ENCODE results near the gene MAP2K3. TPM values are rescaled to one million over a fixed set of nuclear protein-coding genes. Genes with fewer than 3 reads are reported as not detected.
"Not testable (repeated sequence)": the region's sequence is repeated elsewhere in the genome, so short reads cannot be mapped to it uniquely, and the experiment has no call there.

MAP2K3 gene
- total and polyA plus RNA-seq, 2 donors (not counting 1 experiment from before 2014, with no cell fraction given): 23.8 to 80.9 TPM

- H3K79me2 ChIP-seq (ENCODE audit: control insufficient read depth, insufficient read depth, low read length); H3K4me1 ChIP-seq (ENCODE audit: control insufficient read depth, extremely low read depth, insufficient read depth, low read length); H3K27ac ChIP-seq (ENCODE audit: insufficient read depth, low read length): not testable (repeated sequence)
These were observed 37.3 kb downstream of the MAP2K3 start for GRCh38 chr17:21321744-21322191.

GRCh38 chr17:21323257-21324111 lies 39.0 kb downstream of the MAP2K3 start:
- not testable (repeated sequence) for DNase-seq (ENCODE audit: low read depth in 2 of 2)

More at GRCh38 chr17:21321744-21322191, 37.3 kb downstream of the MAP2K3 start:
- not testable (repeated sequence) for H3K27me3 ChIP-seq (ENCODE audit: control insufficient read depth, insufficient read depth, low read length); H2AFZ ChIP-seq (ENCODE audit: low read length); H4K20me1 ChIP-seq (ENCODE audit: control insufficient read depth, extremely low read depth, insufficient read depth, low read length); H3K4me3 ChIP-seq (replicated peaks in 1 of 4; ENCODE audit: control extremely low read depth in 1 of 4, insufficient read depth in 1 of 4, low read depth in 3 of 4, low read length in 4 of 4); DNase-seq (ENCODE audit: low read depth in 2 of 2); H3K9me3 ChIP-seq (ENCODE audit: control insufficient read depth, insufficient read depth, low read depth, low read length); H3K4me2 ChIP-seq (ENCODE audit: extremely low read depth, insufficient read depth, low read length); H3K9ac ChIP-seq (ENCODE audit: insufficient read depth, low read length); H3K36me3 ChIP-seq (ENCODE audit: control insufficient read depth, insufficient read depth, low read length)

GRCh38 chr17:21324741-21325140 lies 40.2 kb downstream of the MAP2K3 start:
- not testable (repeated sequence) for H3K9ac ChIP-seq (ENCODE audit: insufficient read depth, low read length); H3K4me1 ChIP-seq (ENCODE audit: control insufficient read depth, extremely low read depth, insufficient read depth, low read length); H3K79me2 ChIP-seq (ENCODE audit: control insufficient read depth, insufficient read depth, low read length); H3K27ac ChIP-seq (ENCODE audit: insufficient read depth, low read length); H3K4me3 ChIP-seq (replicated peaks in 1 of 4; ENCODE audit: control extremely low read depth in 1 of 4, insufficient read depth in 1 of 4, low read depth in 3 of 4, low read length in 4 of 4); H2AFZ ChIP-seq (ENCODE audit: low read length); H3K27me3 ChIP-seq (ENCODE audit: control insufficient read depth, insufficient read depth, low read length); H4K20me1 ChIP-seq (ENCODE audit: control insufficient read depth, extremely low read depth, insufficient read depth, low read length); H3K36me3 ChIP-seq (ENCODE audit: control insufficient read depth, insufficient read depth, low read length); H3K9me3 ChIP-seq (ENCODE audit: control insufficient read depth, insufficient read depth, low read depth, low read length); DNase-seq (ENCODE audit: low read depth in 2 of 2); H3K4me2 ChIP-seq (ENCODE audit: extremely low read depth, insufficient read depth, low read length)

More at GRCh38 chr17:21323257-21324111, 39.0 kb downstream of the MAP2K3 start:
- H3K79me2 ChIP-seq (ENCODE audit: control insufficient read depth, insufficient read depth, low read length); H3K27me3 ChIP-seq (ENCODE audit: control insufficient read depth, insufficient read depth, low read length); H3K9ac ChIP-seq (ENCODE audit: insufficient read depth, low read length); H3K27ac ChIP-seq (ENCODE audit: insufficient read depth, low read length); H3K36me3 ChIP-seq (ENCODE audit: control insufficient read depth, insufficient read depth, low read length); H3K4me1 ChIP-seq (ENCODE audit: control insufficient read depth, extremely low read depth, insufficient read depth, low read length); H4K20me1 ChIP-seq (ENCODE audit: control insufficient read depth, extremely low read depth, insufficient read depth, low read length); H3K9me3 ChIP-seq (ENCODE audit: control insufficient read depth, insufficient read depth, low read depth, low read length): not testable (repeated sequence)
- peak overlapping the region; percentile 59 for H3K4me2 ChIP-seq (ENCODE audit: extremely low read depth, insufficient read depth, low read length)
- H3K4me3 ChIP-seq (replicated peaks in 1 of 4; ENCODE audit: control extremely low read depth in 1 of 4, insufficient read depth in 1 of 4, low read depth in 3 of 4, low read length in 4 of 4): peak overlapping the region; percentile 27 to 73 (median 46)
- H2AFZ ChIP-seq (ENCODE audit: low read length): peak overlapping the region; percentile 46

- not testable (repeated sequence) for H4K20me1 ChIP-seq (ENCODE audit: control insufficient read depth, extremely low read depth, insufficient read depth, low read length); H2AFZ ChIP-seq (ENCODE audit: low read length); H3K9ac ChIP-seq (ENCODE audit: insufficient read depth, low read length); H3K4me1 ChIP-seq (ENCODE audit: control insufficient read depth, extremely low read depth, insufficient read depth, low read length); H3K4me3 ChIP-seq (replicated peaks in 1 of 4; ENCODE audit: control extremely low read depth in 1 of 4, insufficient read depth in 1 of 4, low read depth in 3 of 4, low read length in 4 of 4); DNase-seq (ENCODE audit: low read depth in 2 of 2); H3K4me2 ChIP-seq (ENCODE audit: extremely low read depth, insufficient read depth, low read length); H3K36me3 ChIP-seq (ENCODE audit: control insufficient read depth, insufficient read depth, low read length); H3K9me3 ChIP-seq (ENCODE audit: control insufficient read depth, insufficient read depth, low read depth, low read length); H3K79me2 ChIP-seq (ENCODE audit: control insufficient read depth, insufficient read depth, low read length); H3K27ac ChIP-seq (ENCODE audit: insufficient read depth, low read length); H3K27me3 ChIP-seq (ENCODE audit: control insufficient read depth, insufficient read depth, low read length)
These were observed 43.4 kb downstream of the MAP2K3 start for GRCh38 chr17:21327921-21328320.

GRCh38 chr17:21328778-21329177 lies 44.3 kb downstream of the MAP2K3 start:
- DNase-seq (ENCODE audit: low read depth in 2 of 2): not testable (repeated sequence)

More at GRCh38 chr17:21328778-21329177, 44.3 kb downstream of the MAP2K3 start:
- not testable (repeated sequence) for H3K4me2 ChIP-seq (ENCODE audit: extremely low read depth, insufficient read depth, low read length); H4K20me1 ChIP-seq (ENCODE audit: control insufficient read depth, extremely low read depth, insufficient read depth, low read length); H3K27ac ChIP-seq (ENCODE audit: insufficient read depth, low read length); H3K27me3 ChIP-seq (ENCODE audit: control insufficient read depth, insufficient read depth, low read length); H3K9ac ChIP-seq (ENCODE audit: insufficient read depth, low read length); H3K79me2 ChIP-seq (ENCODE audit: control insufficient read depth, insufficient read depth, low read length); H3K4me1 ChIP-seq (ENCODE audit: control insufficient read depth, extremely low read depth, insufficient read depth, low read length); H3K36me3 ChIP-seq (ENCODE audit: control insufficient read depth, insufficient read depth, low read length); H3K9me3 ChIP-seq (ENCODE audit: control insufficient read depth, insufficient read depth, low read depth, low read length); H2AFZ ChIP-seq (ENCODE audit: low read length); H3K4me3 ChIP-seq (replicated peaks in 1 of 4; ENCODE audit: control extremely low read depth in 1 of 4, insufficient read depth in 1 of 4, low read depth in 3 of 4, low read length in 4 of 4)
